Activated CD4-positive, alpha-beta T cell treated with anti-CD3 and anti-CD28 coated beads, Interleukin-2, amount 50 U/mL, for 16 hours (primary cell): ENCODE results near the gene TMEM178B.

Source experiments
- DNase-seq: peaks from one replicate; pipeline ENCODE4 v3.0.0-alpha.2; 2020

TMEM178B gene

DNA sequence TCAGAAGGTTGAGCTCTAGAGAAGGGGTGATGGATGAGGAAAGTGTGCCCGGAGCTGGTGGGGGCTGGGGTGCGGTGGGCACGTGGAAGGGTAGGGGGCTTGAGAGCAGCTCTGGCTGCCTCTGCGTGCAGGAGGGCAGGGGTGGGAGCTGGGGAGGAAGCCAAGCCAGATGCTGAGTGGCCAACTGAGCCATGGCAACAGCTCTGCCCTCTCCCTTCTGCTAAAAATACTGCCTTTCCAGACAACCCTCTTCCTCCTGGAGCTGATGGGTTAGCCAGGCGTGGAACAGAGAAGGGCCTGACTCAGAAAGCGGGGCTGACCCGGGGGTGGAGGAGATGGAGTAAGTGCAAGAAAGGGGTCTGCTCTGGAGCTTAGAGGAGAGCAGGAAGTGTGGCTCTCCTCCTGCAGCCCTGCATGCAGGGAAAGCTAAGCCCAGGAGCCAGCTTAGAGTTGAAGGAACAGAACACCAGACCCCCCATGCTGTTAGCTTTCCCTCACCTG, 362.8 kb downstream of the TMEM178B start:
- DNase-seq: no peak

DNA sequence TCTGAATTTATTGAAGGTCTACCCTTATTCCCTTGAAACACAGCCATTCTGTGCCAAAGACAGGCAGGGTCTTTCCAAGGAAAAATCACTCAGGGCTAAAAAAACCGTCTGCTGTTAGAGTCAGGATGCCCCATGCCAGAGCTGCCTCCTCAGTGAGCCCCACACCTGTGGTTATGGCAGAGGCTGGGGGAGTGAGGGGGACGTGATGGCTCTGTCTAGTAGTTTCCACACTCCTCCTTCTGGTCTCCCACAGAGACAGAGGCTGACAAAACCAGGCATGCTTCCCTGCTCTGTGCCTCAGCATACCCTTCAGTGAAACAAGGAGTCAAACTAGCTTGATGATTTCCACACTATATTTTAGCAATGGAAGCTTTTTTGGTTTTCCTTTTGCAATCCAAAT, 365.3 kb downstream of the TMEM178B start:
- no peak for DNase-seq

DNA sequence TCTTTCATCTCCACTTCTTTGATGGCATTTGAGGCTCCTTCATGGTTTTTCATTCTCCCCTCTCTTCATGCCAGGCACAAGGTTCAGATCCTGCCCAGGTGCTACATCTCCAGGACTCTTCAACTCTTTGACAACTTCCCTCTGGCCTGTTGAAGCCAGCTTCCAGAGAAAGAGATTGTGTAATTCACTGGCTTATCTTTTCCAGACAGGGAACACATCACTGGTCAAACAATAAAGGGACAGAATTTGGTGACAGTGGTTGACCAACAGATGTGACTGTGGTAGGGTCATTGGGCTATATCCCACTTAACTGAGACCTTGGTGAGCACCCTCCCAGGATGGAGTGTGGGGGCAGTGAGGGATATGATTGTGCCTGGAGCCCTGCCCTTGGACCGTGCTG, 365.9 kb downstream of the TMEM178B start:
- DNase-seq: no peak

DNA sequence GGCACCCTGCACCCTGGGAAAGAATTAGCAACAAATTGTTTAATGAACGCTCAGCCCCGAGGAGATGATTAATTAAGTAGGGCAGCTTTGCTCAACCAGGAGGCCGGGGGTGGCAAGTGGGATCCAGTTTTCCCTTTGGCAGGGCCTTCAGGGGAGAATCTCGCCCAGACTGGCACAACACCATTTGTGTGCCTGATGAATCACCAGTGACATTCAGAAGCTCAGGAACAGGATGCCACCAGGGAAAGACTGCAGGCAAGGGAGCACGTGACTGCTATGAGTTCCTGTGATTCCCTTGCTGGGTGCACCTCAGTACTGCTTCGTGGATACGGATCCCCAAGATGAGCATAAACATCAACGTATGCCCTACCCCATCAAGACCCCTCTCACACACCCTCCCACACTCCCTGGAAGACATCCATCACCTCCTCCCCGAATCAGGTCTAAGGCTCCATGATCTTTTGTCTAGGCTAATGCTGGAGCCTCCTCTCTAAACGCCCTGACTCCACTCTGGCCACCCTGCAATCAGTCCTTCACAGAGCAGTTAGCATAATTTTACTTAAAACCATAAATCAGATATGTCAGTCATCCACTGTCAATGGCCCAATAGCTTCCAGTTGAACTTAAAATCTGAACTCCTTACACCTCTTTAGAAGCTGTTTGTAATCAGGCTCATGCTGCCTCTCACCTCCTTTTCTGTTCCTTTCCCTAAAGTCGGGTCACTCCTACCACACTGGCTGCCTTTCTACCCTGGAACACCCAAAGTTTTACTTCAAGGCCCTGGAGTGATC, 368.2 kb downstream of the TMEM178B start:
- no peak for DNase-seq

DNA sequence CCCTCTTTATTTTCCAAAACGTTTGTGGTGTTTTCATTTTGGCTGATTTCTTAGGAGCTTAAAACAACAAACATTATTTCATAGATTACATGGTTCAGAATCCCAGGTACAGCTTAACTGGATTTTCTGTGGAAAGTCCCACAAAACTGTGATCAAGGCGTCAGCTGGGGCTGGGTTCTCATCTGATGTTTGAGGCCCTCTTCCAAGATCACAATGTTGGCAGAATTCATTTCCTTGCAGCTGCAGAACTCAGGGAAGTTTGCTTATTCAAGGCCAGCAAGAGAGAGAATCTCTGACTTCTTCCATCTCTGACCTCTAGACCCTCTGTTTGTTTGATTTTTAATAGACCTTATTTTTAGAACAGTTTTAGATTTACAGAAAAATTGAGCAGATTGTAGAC, 368.9 kb downstream of the TMEM178B start:
- no peak for DNase-seq

DNA sequence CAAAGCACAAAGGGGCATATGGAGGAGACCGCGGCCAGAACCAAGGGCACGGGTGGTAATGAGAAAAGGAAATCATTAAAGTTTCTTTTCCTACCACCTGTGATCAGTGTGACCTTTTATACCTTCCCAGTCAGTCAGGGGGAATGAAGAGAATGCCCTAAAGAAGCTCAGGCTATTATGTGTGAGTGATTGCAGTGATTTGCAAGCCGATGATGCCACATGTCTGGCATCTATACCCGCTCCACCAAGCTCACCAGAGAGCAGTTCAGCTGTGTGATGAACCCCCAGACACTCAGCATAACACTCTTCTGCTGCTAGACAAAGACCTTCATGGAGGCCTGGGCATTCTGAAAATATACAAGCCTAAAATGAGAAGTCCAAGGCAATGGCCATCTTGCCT, 371.1 kb downstream of the TMEM178B start:
- DNase-seq: no peak

DNA sequence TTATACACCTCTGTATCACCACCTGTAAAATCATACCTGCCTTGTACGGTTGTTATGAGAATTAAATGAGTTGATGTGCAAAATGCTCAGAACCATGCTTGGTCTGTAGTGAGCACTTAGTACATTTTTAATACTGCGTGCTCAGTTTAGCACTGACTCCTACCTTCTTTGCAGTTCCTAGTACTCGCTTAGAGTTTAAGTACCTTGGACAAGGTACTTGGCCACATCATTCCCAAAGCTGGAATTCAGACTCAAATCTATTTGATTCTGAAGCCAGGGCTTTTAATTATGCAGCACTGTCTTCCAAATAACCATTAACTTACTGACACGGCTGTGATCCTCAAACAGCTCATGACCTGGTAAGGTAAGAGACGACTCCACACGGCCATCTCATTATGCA, 377.4 kb downstream of the TMEM178B start:
- DNase-seq: no peak

DNA sequence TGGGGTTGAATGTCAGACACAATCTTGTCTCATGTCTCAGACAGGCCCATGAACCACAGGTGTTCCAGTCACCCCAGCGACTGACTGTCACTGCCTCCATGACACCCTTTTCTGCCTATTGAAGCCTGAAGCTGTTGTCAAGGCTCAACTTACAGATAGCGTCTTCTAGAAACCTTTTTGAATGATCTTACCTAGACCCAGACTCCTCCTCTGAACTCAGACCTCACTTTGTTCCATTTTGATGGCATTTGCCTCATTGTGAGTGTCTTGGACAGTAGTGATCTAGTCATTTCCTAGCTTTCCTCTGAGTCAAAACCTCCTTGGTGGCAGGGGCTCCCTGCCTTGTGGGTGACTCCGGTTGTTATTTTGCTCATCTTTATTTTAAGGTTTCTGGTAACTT, 379.0 kb downstream of the TMEM178B start:
- peak; percentile 81 for DNase-seq

DNA sequence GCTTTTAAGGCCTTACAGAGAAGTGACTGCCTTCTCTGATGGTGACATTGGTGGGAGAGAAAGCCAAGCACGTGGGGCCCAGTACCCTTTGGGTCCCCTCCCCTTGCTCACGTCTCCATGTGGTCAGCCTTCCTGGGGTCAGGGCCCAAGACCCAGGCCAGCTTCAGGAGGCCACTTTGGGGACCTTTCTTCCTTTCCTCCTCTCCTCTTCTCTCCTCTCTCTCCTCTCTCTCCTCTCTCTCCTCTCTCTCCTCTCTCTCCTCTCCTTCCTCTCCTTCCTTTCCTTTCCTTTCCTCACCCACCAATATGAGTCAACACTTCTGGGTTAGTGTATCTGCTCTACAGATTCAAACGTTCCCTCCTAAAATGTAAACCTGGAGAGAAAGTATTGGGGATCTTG, 380.5 kb downstream of the TMEM178B start:
- no peak for DNase-seq

DNA sequence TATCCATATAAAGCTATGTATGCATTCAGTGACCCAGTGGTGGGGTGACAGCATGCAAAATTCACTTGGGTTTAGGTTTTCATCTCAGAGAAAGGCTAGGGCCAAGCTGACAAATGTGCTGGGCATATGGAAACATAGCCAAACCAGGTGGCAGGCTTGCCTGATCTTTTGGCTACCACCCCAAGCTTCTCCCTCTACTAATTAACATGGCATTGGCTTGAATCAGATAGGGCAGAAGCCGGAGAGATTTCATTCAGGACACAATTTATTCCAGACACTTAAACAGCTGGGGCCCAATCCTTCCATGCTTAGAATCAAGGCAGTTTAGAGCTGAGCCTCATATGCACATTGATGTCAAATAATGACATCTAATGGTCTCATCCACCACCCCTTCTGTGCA, 381.9 kb downstream of the TMEM178B start:
- no peak for DNase-seq

DNA sequence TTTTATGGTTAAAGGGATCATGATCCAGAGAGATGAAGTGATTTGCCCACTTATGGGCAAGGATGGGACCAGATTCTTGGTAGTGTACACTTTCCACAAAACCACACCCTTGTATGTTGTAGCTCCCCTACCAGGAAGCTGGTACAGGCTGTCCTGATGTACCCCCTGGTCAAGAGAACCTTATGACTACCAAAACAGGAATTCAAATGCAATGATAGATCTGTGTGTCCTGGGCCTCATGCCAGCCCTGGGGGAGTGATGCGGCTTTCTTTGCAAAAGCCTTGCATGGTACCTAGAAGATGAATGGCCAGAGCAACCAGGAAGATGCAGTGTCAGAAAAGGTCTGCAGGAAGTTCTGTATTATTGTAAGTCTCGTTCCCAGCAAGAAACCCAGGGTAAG, 382.4 kb downstream of the TMEM178B start:
- DNase-seq: no peak

DNA sequence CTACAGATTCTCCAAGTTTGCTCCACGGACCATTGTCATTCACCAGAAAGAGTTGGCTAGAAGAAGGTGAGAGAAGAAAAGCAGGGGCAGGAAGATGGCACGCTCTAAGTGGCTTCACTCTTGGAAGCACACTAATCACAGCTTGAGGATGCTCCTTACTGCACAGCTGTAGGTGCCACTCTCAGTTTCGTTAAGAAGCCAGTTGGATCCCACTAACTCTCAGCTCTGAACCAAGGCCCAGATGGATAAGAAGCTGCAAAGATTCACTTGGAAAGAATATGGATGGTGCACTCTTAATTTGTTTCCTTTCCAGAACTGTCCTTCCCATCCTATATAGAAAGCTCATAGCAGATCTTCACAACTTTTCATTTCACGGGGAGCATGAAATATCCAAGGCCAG, 382.8 kb downstream of the TMEM178B start:
- no peak for DNase-seq

DNA sequence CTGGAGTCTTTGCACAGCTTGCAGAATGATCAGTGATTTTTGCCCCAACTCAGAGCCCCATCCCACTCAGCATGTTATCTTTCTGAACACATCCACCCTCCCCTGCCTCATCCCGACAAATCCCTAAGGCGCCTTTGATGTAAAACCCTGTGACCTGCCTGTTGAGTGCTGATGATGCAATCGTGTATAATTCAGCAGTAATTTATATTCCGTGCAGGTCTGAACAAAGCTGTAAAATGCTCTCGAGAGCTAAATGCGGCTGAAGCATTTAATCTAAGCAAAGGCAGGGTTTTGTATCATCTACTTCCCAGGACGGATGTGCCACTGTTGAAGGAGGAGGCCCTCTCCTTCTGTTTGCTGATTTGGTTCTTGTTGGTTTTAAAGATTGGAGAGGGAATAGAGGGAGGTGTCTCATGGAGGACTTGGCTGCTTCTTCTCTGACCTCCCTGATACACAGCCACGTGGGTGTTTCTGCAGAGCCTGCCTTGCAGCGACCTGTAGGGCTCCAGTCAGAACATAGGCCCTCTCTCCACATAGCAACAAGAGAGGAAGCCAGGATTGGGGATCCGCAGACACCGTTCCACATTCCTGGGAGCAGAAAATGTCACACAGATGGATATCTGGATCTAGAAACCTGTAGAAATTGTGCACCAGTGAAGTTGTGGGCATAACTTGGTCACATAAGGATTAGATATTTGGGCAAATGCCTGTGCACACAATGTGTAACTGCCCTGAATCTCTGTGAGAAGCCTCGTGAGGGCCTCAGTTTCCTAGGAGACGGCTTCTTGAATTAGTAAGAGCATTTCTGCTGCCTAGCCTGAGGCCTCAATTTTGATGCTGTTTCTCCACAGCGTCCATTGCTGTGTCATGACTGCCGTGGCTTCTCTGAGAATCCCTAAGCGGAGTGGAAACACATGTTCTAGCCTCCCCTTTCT, 387.2 kb downstream of the TMEM178B start:
- DNase-seq: no peak

DNA sequence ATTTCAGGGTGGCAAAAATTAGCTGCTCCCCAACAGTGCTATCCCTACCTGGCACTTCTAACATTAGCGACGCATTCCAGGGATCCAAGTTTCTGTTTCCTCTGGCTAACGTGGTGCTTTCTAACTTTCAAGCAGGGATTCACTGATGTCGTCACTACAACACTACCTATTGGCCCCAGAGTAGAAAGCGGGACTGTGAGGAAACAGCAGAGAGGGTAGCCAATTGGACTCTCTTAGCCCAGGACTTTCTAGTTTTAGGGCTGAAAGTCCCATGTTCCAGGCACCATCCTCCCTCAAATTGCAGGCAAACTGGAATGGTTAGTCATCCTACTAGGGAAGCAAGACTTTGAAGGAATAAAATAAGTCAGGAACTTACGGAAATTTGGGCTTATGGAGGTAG, 388.1 kb downstream of the TMEM178B start:
- DNase-seq: no peak

DNA sequence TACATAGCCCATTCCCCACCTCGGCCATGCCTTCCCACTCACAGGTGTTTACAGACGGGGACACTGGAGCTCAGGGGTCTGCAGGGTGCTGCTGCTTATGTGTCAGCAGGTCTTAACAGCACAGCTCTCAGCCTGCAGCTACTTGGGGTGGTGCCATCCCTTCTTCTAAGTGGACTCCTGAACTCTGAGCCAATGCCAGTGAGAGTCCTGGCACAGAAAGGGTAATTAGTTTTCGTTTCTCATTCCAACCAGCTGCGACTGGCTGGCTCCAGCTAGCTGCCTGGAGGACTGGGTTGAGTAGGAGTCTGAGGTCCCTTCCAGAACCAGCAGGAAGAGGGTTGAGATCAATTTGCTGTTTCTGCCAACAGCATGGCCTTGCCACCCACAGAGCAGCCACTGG, 389.1 kb downstream of the TMEM178B start:
- no peak for DNase-seq

DNA sequence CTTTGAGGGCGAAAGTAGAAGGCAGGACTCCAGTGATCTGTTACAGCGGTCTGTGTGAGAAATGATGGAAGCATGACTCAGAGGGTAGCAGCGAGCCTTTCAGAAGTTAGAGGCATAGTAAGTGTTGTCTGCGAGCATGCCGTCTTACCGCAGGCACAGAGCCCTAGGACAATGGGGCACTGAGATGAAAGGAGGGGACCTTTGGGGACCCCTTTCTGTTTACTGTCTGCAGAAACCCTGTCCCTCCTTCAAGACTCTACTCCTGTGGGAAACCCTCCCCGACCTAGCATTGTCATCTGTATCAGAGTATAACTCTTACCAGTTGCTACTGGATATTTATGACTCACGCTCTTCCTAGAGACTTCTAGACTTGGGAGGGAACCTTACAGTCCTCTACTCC, 390.1 kb downstream of the TMEM178B start:
- no peak for DNase-seq

DNA sequence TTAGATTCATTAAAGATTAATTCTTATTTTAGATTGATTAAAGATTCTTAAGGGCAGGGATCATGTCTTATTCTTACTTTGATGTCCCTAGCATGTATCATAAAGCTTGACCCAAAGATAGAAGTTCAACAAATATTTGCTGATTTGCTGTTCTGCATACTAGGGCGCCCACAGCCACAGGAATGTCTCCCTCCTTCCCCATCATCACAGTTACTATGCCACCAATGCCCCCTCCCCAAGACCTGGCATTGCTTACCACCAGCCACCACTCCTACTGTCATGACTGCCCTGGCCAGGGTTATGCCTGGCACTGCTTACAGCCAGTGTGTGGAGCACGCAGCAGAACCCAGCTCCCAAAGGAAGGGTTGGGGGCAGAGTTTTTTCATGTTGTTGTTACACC, 390.7 kb downstream of the TMEM178B start:
- no peak for DNase-seq

DNA sequence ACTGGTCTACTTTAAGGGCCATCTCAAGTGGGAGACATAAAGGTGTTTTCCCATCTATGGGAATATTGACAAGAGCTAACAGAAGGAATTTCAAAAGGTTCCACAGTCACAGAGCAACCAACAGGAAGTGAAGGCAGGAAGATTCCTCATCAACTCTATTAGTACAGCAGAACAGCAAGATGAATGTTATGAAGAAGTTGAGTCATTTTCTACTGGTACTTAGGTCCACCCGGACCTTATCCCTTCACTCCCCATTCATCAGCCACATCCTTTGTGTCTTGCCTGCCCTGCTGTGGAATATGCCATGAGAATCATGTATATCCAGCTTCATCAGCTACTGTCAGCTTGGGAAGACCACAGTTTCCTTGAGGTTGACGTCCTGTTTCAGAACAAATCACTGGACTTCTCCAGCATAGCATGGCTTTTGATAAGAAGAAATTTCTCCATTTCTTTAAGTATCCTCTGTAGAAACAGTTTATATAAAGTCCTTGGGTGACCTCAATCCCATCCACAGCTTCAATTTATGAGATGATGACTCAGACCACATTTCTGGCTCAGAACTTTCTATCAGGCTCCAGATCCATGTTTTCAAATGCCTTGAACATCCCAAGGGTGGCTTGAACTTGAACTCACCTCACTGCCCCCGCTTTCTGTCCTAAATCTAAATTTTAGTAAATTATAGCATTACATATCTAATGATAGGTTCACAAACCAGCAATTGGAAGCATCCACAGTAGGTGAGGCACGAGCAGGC, 392.5 kb downstream of the TMEM178B start:
- DNase-seq: no peak

DNA sequence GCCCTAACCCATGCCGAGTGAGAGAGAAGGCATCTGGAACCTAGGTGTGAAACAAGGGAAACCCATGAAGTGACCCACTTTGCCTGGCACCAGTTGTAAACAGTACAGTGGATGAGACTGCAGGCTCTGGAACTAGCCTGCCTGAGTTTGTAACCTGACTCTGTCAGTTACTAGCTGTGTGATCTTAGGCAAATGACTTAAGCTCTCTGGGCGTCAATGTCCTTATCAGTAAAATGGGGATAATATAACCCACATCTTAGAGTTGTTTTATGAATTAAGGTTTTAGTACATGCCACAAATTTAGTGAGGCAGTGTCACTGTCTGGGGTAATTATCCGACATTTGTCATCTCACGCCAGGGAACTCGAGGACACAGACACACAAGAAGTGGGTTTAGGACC, 394.5 kb downstream of the TMEM178B start:
- DNase-seq: no peak

DNA sequence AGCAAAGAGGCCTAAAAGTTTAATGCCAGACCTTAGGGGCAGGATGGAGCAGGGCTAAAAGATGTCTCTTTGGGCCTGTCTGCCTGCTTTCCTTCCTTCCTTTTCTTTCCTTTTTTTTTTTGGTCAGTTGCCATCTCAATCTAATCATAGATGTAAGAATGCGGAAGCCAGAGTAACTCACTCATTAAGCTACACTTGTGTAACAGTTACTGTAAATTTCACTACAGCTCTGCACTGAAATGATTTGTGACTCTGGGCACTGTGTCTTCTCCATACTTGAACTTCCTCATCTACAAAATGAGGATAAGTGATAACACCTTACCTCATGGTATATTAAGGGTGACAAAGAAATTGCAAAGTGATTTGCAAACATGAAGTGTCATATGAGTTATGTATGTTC, 401.8 kb downstream of the TMEM178B start:
- DNase-seq: no peak

DNA sequence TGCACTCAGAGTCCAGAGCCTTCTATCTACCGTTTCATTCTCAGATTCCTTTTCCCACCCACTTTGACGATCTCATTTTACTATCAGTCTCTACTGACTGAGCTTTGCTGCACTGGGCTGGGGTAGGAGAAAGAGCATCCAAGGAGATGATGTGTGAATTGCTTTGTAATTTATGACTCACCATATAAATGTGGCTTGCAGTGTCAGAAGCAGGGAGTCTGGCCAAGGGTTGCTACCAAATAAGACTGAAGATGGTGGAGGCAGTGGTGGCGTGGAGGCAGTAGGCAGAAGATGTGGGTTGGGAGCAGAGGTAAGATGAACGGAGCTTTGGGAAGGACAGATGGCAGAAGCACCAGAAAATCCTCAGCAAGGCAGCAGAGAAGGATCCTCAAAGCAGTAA, 404.0 kb downstream of the TMEM178B start:
- DNase-seq: no peak

DNA sequence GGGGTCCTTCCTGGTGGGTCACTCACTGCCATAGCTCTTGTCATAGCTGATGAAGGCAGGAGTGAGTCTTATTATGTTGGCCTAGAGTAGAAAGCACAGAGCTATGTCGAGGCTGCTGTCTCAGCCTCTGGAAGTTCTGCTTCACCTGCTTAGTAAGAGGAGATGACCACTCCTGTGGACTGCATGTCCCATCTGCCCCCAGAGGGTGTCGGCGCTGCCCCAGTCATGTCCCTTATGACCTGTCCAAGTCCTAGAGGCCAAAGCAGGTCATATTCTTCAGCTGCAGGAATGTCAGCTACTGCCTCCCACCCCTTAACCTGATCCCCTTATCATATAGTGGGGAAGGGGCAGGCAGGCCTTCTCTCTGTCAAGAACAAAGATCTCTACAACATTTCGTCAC, 405.0 kb downstream of the TMEM178B start:
- DNase-seq: no peak

DNA sequence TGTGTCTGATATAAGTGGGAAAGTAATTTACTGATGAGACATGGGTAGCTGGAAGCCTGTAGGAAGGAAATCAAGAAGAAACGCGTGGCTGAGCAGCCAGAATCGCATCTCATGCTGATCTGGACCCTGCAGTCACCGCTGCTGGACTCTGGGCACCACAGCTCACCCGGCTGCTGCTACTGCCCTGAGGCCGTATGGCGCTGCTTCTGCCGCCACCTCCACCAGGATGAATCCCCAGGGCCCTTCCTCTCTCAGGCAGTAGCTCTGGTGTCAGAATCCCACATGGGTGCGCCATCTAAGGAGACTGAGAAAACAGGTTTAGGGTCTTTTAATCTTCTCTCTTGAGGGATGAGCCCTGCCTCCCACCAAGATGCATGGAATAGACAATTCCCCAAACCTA, 407.1 kb downstream of the TMEM178B start:
- no peak for DNase-seq
